Erythroblast (primary cell): ENCODE data around the gene SPG21.

ENCODE experiments used
- GATA1 ChIP-seq: IDR thresholded peaks from 2 replicates; pipeline ENCODE4 v1.6.1; 2011; ENCODE audit warnings: low read depth, mild to moderate bottlenecking, control low read depth, low read length, moderate library complexity
- POLR2A ChIP-seq: IDR thresholded peaks from 2 replicates; pipeline ENCODE4 v1.6.1; 2011; ENCODE audit warnings: mild to moderate bottlenecking, low read length

DNA sequence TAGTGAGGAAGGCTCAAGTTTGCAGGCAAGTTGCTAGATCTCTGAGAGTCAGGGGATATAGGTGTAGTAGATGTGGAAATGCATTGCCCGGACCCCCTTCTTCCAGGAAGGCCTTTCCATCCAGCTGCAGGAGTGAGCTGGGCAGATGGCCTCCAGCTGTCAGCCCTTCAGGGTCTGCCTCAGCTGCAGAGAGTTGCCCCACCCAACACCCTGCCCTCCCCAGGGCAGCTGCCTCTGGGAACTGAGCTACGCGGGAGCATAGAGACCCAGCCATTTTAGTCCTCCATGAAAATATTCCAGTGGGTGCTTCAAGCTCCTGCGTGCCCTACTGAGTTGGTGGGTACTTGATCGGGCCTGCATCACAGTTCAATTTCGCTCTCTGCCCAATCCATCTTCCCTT lies 29.6 kb downstream of the SPG21 start:
- TF ChIP-seq POLR2A (no peak), GATA1 (no peak)
